ENCODE results near the gene F2R. TPM values are rescaled to one million over a fixed set of nuclear protein-coding genes. Genes with fewer than 3 reads are reported as not detected.

Gene F2R
- polyA plus RNA-seq, 3 donors, result 54.1 to 77.0 (median 61.4) TPM

DNA sequence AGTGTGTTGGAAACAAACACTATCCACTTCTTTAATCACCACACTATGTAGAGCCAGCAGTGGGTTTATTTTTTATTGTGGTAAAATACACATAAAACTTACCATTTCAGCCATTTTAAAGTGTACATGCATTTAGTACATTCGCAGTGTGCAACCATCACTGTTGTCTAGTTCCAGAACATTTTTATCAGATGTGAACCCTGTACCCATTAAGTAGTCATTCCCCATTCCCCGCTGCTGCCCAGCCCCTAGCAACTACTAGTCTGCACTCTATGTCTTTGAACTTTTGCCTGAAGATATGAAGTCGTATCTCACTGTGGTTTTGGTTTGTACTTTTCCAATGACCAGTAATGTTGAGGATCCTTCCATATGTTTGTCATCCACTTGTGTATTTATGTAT is 30.2 kb upstream of the F2R start:
- DNase-seq (ENCODE audit: extremely low read depth in 1 of 11, low read depth in 9 of 11, low spot score in 4 of 11), result no peak

DNA sequence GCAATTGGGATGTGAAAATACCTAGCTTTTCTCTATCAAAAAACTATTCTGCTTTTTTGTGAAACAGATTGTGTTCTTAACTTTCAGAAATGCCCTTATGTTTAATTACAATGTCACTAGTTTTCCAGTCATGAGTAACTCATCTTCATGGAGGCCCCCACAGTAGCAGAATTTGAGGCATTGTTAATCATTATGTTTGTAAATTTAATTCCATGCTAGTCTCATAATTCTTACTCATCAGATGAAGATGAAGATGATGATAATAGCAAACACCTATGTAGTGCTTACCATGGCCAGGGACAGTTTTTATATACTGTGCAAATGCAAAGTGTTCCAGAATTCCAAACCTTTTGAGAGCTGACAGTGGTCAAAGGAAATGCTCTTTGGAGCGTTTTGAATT is 27.7 kb upstream of the F2R start:
- no peak for DNase-seq (ENCODE audit: extremely low read depth in 1 of 11, low read depth in 9 of 11, low spot score in 4 of 11)

DNA sequence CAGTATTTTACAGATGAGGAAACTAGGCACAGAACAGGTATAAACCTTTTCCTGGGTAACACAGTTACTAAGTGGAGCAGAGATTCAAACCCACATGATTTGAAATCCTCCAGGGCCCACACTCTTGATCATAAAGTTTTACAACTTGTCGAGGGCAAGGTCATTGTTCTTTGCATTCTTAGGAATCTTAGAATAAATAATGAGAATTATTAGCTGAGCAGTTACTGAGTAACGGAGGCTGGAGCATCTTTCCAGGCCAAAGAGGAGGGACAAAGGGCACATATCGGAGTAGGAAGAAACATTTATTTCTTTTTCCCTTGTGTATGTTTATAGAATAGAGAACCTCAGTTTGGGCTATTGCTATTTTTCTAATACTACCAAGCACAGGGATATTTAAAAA is 27.1 kb upstream of the F2R start:
- peak in 3 of 11 donors; percentile 20 to 33 (median 33) for DNase-seq (ENCODE audit: extremely low read depth in 1 of 11, low read depth in 9 of 11, low spot score in 4 of 11)

DNA sequence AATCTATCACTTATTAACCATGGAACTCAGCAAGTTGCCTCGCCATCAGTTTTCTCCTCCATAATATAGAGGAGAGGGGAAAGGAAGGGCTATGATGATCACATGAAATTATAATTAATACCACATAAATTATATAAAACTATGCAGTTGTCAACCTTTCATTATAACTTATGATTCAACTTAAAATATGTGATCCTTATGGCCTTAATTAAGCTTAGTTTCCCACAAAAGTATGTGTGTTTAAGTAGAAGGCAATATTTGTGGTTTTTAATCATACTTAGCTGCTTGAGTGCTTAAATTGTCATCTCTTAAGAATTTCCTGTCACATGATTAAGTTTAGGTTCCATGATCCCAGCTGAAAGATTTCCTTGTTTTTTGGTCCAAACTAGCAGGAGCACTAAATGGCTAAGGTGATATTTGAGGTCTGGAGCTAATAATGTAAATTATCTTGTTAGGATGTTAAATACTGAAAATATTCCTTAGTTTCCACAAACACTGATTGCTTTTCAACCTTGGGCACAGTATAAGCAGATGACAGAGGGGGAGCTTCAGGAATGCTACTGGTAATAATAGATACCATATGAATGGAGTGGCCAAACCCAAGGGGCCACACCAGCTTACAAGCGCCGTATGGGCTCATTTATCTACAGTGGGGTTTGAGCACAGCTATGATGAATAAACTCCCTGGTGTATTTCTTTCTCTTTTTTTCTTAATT is 26.4 kb upstream of the F2R start:
- DNase-seq (ENCODE audit: extremely low read depth in 1 of 11, low read depth in 9 of 11, low spot score in 4 of 11), result peak in 3 of 11 donors; percentile 15 to 30 (median 19)

DNA sequence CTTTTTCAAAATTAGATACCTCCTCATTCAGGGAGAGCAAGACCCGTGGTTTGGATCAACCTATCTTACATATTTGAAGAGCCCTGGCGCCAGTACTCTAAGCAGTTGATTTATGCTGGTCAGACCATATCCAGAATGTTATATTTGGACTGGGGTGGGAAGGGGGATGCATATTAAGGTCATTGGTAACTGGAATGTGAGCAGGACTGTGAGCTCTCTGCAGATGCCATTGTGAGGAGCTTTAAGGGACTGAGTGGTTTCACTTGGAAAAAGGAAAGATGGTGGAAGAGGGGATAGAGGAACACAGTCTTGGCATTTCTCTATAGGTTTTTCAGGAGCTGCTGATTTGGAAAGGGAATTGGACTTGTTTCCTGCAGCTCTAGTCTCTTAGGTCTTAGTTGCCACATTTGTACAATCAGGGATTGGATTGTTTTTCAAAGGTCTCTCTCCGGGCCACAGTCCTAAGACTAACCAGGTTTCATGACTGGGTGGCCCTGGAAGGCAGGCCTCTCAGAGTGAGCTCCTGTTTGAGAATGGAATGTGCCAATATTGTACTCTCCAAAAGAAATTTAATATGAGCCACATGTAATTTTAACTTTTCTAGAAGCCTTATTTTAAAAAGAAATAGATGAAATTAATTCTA is 25.8 kb upstream of the F2R start:
- DNase-seq (ENCODE audit: extremely low read depth in 1 of 11, low read depth in 9 of 11, low spot score in 4 of 11), result no peak

DNA sequence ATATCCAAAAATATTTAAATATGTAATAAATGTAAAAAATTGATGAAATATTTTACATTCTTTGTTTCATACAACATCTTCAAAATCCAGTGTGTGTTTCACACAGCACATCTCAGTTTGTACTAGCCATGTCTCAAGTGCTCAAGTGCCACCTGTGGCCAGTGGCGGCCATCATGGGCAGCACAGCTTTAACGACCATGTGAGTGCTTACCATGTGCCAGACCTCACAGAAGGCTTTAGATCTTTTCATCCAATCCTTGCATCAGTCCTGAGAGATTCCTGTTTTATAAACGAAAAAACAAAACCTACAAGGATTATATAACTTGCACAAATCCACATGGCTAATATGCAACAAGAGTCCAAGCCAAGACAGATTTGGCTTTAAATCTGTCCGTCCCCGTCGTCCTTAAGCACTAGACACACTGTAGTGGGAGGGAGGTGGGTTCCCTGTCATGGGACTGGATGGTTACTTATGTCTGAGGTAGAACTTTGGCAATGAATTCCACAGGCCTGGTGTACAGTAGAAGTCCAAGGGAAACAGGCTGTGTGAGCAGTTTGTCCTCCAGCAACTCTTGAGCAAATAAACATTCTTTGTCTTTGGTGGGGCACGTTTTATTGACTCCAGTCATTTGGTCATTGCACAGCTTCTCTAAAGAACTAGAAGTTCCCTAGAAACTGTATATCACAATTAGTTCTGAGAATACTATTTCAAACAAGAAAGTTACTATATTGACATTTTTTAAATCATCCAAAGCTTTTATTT is 25.0 kb upstream of the F2R start:
- peak in 1 of 11 donors; percentile 22 for DNase-seq (ENCODE audit: extremely low read depth in 1 of 11, low read depth in 9 of 11, low spot score in 4 of 11)

DNA sequence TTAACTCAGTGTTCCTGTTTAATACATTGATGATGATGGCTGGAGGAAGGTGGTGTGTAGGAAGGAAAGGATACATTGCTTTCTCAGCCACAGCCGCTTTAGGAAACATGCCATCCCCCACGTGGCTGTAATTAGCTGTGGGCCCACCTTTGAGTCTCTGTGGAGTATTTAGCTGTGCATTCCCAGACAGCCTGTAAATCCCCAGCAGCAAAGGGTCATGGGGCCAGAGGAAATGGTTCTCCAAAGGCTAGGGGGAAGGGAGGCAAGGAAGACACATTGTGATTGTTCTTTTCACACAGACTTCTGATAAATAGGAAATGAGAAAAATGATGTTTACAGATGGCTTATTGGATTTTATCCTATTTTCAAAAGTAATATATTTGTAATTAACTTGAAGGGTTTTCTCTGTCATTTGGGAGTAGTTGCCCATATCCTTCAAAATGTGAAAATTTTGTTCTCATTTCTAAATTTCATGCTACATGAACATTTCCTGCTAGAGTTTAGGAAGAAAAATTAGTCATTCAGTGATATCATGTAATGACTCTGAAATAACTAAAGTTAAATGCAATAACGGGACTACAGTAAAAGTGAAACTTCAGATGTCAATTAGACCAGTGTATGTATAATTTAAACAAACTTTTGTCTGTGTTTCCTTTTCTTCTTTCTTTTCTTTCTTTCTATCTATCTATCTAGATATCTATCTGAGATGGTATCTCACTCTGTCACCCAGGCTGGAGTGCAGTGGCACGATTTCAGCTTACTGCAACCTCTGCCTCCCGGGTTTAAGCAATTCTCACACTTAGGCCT is 24.3 kb upstream of the F2R start:
- DNase-seq (ENCODE audit: extremely low read depth in 1 of 11, low read depth in 9 of 11, low spot score in 4 of 11), result peak in 5 of 11 donors; percentile 24 to 46 (median 35)

DNA sequence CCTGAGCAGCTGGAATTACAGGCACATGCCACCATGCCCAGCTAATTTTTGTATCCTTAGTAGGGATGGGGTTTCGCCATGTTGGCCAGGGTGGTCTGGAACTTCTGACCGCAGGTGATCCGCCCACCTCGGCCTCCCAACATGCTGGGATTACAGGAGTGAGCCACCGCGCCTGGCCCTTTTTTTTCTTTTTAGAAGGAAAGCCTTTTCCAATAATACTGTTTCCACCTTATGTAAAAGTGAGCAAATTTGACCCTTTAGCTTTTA is 23.7 kb upstream of the F2R start:
- no peak for DNase-seq (ENCODE audit: extremely low read depth in 1 of 11, low read depth in 9 of 11, low spot score in 4 of 11)

DNA sequence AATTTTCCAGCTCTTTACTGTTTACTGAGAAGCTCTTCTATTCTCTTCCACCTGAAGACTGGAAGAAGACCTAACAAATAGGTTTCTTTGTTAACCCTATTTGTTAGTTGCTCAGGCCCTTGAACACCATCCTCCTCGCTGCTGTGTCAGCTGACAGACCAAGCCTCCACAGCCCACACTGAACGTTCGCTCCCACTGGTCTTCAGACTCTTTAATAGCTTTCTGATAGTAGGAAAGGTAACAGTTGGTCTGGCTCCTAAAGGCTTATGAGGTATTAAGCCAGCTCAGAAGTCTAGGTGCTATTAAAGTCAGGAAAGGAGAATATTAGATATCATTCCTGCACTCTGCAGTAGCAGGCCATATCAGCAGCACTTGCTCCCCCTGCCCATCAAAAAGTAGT is 23.3 kb upstream of the F2R start:
- no peak for DNase-seq (ENCODE audit: extremely low read depth in 1 of 11, low read depth in 9 of 11, low spot score in 4 of 11)

DNA sequence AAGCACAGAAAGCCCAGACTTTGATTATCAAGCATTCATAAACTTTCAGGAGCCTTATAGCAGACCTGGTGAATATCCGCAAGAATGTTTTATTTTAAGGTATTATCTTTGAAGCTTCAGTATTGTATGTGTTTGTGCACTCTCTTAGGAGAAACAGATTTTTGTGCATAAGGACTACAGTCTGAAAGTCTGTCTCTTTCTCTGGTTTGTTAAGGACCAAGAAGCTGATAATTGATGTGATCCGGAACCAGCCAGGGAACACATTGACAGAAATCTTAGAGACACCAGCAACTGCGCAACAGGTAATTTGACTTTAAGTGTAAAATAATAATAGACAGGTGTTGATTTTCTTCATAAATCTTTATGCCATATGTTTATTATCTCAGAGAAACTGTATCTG is 22.8 kb upstream of the F2R start:
- DNase-seq (ENCODE audit: extremely low read depth in 1 of 11, low read depth in 9 of 11, low spot score in 4 of 11), result no peak

DNA sequence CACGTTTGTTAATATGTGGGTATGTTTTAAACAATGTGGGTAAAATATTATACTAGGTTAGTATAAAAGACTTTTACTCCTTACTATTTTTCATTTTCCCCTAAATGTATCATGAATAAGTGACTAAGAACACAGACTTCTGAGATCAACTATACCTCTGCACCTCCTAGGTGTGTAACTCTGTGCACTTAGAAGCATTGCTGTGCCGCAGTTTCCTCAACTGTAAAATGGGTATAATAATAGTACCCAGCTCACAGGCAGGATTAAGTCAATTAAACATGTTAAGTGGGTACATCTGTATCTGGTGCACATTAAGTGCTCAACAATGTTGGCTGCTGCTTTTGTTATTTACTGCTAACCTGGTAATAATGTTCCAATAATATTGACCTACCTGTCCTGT is 21.6 kb upstream of the F2R start:
- DNase-seq (ENCODE audit: extremely low read depth in 1 of 11, low read depth in 9 of 11, low spot score in 4 of 11), result no peak

DNA sequence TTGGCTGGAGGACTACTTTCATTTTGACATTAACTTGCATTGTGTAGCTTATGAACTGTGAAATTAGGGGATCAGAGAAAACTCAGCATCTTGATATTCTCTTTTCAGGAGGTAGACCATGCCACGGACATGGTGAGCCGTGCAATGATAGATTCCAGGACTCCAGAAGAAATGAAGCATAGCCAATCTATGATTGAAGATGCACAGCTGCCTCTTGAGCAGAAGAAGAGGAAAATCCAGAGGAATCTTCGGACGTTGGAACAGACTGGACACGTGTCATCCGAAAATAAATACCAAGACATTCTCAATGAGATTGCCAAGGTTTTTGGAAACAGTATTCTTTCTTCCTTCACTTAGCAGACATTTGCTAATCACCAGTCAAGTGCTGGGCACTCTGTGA is 20.6 kb upstream of the F2R start:
- no peak for DNase-seq (ENCODE audit: extremely low read depth in 1 of 11, low read depth in 9 of 11, low spot score in 4 of 11)

DNA sequence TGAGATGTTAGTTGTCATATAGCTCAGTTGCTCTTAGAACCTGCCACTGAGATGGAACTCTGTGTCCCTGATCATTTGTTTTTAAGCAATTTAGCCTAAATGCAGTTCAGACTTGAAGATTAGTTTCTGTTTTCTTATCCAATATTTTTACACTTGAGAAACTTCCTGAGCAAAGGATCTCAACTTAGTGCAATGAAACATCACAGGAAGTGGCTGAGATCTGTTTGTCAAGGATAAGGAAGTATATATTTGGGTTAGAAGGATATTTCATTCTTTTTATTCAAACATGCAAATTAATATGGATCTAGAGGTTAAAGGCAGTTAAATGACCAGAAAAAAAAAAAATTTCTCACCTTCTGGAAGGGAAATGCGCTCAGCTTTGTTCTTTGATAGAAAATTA is 19.7 kb upstream of the F2R start:
- DNase-seq (ENCODE audit: extremely low read depth in 1 of 11, low read depth in 9 of 11, low spot score in 4 of 11), result no peak

DNA sequence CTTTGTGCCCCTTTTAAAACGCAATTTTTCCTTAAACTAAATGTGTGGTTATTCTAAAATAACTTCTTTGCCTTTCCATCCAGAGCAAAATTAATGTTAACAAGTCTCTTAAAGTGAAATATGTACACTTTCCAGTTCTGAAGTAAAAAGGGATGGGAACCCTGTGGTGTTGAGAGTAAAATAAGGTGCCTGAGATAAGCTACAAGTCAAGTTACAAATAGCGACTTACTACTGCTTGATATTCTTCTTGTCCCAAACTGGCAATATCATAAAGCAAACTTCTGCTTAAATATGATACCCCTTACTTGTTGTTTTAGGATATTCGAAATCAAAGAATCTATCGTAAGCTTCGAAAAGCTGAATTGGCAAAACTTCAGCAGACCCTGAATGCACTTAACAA is 18.3 kb upstream of the F2R start:
- no peak for DNase-seq (ENCODE audit: extremely low read depth in 1 of 11, low read depth in 9 of 11, low spot score in 4 of 11)

DNA sequence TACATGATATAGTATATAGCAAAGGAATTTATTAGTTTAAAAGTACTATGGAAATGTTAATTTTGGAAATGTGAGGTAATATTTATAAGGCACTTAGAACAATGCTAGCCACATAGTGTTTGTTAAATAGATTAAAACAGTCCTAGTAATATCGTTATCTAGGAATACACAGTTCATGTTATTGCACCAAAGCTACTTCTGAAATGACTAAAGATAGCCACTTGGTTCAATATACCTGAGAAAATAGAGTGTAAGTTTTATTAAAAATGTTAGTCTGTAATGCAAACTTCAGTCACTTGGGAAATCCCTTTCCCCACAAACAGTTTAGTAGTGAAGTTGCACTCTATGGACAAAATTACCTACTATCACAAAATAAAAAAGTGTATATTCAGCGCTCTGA is 15.4 kb upstream of the F2R start:
- DNase-seq (ENCODE audit: extremely low read depth in 1 of 11, low read depth in 9 of 11, low spot score in 4 of 11), result no peak

DNA sequence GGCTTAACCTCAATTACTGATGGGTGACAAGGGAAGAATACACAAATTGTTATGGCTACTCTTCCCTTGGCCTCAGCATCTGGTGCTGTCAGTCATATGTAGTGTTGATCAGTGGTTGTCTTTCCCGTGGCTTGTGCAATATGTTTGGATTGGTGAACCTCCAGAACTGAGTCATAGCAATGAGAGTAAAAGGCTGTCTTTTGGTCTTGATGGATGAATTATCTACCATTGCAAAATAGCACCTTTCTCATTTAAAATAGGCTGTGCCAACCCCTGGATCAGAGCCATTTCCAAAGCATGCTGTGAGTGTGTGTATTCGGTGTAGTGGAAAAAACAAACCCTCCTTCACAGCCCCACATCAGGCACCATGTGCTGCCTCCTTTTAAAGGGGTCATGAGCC is 14.6 kb upstream of the F2R start:
- no peak for DNase-seq (ENCODE audit: extremely low read depth in 1 of 11, low read depth in 9 of 11, low spot score in 4 of 11)

DNA sequence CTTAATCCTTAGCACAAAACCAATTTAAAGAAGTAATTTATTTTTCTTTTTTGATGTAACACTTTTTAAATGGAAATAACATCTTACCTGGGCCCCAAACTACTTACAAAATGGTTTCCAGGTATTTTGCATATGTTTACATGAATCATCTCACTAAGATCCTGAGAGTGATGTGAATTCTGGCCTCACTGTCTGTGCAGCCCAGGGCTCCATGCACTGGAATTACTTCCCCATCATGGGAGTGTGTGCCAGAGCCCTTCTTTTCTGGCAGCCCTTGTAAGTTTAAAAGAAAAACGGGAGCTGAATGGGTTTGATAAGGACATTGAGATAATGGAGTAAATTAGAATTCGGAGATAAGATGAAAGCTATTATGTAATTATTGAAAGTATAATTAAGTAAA is 12.2 kb upstream of the F2R start:
- no peak for DNase-seq (ENCODE audit: extremely low read depth in 1 of 11, low read depth in 9 of 11, low spot score in 4 of 11)

DNA sequence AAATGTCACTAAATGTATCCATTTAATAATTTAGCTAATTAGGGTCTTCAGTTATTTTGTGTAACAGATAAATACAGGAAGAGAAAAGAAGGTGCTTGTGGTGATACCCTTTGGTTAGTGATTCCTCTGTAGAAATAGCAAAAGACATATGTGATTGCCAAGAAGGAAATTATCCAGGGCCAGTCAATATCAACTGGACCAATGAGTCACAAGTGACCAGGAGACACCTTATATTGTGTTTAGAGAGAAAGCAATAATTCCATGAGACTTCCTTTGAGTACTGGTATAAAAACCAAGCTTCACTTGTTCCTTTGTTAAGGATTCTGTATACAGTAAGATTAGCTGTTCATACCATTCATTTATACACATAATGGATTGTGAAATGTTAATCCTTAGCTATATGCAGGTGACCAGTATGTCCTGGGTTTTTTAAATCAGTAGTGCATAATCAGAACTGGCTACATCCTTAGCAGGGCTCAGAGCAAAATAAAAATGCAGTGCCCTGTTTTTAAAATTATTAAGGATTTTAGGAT is 11.7 kb upstream of the F2R start:
- no peak for DNase-seq (ENCODE audit: extremely low read depth in 1 of 11, low read depth in 9 of 11, low spot score in 4 of 11)

DNA sequence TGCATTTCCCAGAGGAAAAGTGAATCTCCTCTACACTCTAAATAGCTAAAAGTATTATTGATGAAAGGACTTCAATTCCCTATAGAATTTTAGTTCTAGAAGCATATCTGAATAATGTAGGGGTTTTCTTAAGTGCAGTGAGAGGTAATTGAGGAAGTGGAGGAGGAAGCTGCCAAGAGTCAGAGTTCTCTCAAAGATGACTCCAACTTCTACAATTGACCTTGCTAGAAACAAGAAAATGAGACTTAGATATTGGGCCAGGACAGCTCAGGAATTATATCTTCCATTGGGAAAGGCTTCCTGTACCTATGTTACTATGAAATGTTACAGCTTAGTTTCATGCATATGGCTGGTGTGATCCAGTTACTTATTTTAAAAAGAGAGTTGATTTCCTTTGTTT is 10.4 kb upstream of the F2R start:
- DNase-seq (ENCODE audit: extremely low read depth in 1 of 11, low read depth in 9 of 11, low spot score in 4 of 11), result no peak

DNA sequence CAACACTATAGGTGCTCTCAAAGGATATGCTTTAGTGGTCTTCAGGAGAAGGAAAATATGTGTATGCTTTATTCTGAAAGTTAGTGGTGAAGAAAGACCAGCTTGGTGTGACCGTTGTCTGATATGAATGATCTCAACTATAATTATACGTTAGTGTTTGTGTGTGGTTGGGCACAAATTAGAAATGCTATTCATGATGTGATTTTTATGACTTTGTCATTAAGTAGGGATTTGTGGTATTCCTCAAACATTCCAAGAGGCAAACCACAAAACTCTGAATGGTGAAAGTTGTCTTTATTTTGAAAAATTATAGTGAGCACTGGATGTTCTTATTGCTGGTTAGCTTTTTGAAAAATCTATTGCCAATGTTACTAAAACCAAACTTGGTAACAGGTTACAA is 6.2 kb upstream of the F2R start:
- no peak for DNase-seq (ENCODE audit: extremely low read depth in 1 of 11, low read depth in 9 of 11, low spot score in 4 of 11)
